ENCODE results near the gene HDHD2.

HDHD2 gene

DNA sequence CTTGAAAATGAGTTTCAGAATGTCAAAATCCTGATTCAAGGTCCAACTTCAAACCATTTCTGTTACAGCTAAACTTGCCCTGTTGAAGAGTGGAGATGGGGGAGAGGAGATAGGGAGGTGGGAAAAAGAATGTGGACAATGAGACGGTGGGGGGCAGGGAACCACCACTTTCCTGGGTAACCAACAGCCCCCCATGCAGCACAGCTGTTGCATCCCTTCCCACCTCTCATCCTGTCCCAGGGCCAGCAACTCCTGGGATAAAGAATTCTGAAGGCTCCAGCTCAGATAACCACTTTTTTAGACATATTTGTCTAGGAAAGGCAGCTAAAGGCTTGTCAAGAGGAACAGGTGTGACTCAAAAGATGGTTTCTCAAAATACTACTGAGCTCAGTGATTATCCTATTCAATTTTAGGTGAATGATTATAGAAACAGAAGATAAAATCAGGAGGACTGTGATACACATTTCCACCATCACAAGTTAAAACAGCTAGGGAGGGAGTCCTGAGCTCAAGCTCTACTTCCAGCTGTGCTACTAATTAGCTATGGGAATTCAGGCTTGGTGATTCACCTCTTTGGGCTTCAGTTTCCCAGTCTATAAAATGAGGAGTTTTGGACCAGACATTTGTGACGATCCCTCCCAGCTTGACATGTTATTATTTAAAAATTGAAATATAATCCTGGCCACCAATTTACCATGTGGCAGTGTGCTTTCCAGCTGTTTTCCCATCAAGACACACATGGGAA is 36.3 kb downstream of the HDHD2 start:
- H3K4me3 ChIP-seq (ENCODE audit: low read depth, low read length), result no peak overlapping the region
- TF ChIP-seq CTCF (IDR thresholded peaks at IDR 0.05; ENCODE audit: low read depth, low read length), result no peak

- TF ChIP-seq CTCF (IDR thresholded peaks at IDR 0.05; ENCODE audit: low read depth, low read length), result no peak
- H3K4me3 ChIP-seq (ENCODE audit: low read depth, low read length), result no peak overlapping the region
These were observed 39.6 kb downstream of the HDHD2 start for GRCh38 chr18:47110492-47111274.

- no peak for TF ChIP-seq CTCF (IDR thresholded peaks at IDR 0.05; ENCODE audit: low read depth, low read length)
- H3K4me3 ChIP-seq (ENCODE audit: low read depth, low read length), result no peak overlapping the region
These were observed 40.6 kb downstream of the HDHD2 start for GRCh38 chr18:47109720-47110119.

DNA sequence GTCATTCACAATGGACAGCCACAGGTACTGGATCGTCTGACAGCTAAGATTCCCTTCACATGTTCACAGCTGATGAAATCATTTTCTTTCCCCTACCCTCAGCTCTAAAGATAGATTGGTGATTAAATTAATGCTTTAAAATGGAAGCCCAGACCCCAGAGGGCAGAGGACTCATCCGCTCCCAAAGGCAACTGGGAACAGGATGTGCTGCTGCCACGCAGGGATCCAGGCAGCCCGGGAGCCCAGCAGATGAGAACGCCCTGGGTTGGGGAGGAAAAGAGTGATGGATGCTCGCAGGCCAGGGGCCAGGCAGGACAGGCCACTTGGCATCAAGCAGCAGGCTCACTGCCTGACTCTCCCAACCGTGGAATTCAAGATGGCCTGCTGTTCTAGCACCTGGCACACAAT is 41.3 kb downstream of the HDHD2 start:
- TF ChIP-seq CTCF (IDR thresholded peaks at IDR 0.05; ENCODE audit: low read depth, low read length), result no peak
- no peak overlapping the region for H3K4me3 ChIP-seq (ENCODE audit: low read depth, low read length)

DNA sequence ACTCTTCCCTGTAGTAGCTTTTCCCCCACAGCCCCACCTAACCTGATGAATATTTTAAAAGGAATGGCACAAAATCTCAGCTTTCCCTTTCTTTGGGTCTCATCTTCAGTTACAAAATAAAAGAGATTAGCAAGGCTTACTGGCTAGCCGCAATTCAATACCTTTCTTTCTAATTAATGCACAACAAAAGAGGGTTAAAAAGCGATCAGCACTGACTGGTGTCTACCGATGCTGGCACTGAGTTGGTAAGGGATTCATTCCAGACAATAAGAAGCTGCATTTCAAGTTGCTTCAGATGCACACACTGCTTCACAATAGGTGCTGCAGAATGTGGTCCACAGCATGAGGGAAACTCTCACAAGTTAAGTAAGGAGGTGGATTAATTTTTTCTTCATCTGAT is 41.9 kb downstream of the HDHD2 start:
- no peak for TF ChIP-seq CTCF (IDR thresholded peaks at IDR 0.05; ENCODE audit: low read depth, low read length)
- no peak overlapping the region for H3K4me3 ChIP-seq (ENCODE audit: low read depth, low read length)

DNA sequence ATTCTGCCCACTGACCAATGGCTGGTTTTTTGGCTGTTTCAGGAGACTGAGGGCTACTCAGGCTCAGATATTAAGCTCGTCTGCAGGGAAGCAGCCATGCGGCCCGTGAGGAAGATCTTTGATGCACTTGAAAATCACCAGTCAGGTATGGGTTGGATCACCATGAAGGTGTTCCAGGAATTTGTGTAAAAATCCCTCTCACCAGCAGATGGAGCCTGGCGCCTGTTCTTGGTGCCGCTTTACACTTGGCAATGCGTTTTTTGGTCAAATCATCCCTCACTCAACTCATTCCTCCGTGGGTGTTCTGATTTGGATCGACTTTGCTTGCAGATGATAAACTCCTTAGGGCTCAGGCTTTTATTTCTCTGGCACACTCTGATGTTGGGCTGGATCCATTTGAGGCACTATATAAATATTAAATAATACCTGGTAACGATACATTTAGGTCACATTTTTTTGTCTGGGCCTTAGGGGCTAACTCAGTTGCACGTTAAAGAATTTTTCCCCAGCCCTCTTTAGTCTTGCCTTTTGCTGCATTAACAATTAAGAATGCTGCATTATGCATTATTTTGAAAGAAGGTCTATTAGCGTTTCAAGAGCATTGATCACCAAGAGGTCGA is 50.0 kb downstream of the HDHD2 start:
- peak; percentile 79 for TF ChIP-seq CTCF (IDR thresholded peaks at IDR 0.05; ENCODE audit: low read depth, low read length)
- no peak overlapping the region for H3K4me3 ChIP-seq (ENCODE audit: low read depth, low read length)

DNA sequence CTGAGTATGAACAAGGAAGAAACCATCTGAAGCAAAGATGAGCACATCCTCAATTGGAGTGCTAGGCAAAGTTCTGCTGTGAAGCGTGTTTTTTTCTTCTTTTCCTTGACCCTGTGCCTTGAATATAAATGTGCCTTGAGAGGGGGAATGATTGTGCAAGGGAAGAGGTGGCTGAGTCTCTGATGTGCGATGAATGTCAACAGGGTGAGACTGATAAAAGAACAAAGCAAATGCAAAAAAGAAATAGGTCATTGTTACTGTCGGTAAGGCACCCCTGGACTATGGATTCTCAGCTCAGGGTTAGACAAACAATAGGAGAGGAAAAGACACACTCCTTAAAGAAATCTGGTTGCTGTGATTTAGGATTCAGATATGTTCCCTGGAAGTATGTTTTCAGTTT is 54.5 kb downstream of the HDHD2 start:
- no peak for TF ChIP-seq CTCF (IDR thresholded peaks at IDR 0.05; ENCODE audit: low read depth, low read length)
- H3K4me3 ChIP-seq (ENCODE audit: low read depth, low read length), result no peak overlapping the region
